Pancreas (tissue), 10 donors: ENCODE measurements around the gene SEL1L3. TPM values are rescaled to one million over a fixed set of nuclear protein-coding genes. Genes with fewer than 3 reads are reported as not detected.

Source experiments
- ATAC-seq, 4 donors: fragments of 200-7000 bp; cut with Tn5 transposase; one replicate each; pipeline versions ENCODE4 v1.8.0 to v1.9.1; 2020; ENCODE audit warnings: mild to moderate bottlenecking in 4 of 4, moderate library complexity in 4 of 4
- DNase-seq, 6 donors: peaks; one replicate each; pipeline ENCODE4 v3.0.0-alpha.2; 2020
- FAIRE-seq: peaks from 2 replicates; lab custom pipeline; 2012; peaks lifted over from hg19 to GRCh38; lab: Jason Lieb, UNC
- H3K27ac ChIP-seq, 4 donors: fragments of 200-600 bp; sonication (generic); 1 replicate in 3 of 4; 2 replicates in 1 of 4; pipeline versions ENCODE4 v1.5.0 to v1.8.0; 2020
- H3K27me3 ChIP-seq, 4 donors: fragments of 200-600 bp; one replicate each; pipeline ENCODE4 v1.8.0; 2021
- H3K36me3 ChIP-seq, 3 donors: fragments of 200-600 bp; sonication (generic) in 1 of 3; one replicate each; pipeline versions ENCODE4 v1.5.0 to v1.8.0; 2020 to 2021
- H3K4me1 ChIP-seq, 3 donors: fragments of 200-600 bp; one replicate each; pipeline ENCODE4 v1.8.0; 2021
- H3K4me3 ChIP-seq, 4 donors: fragments of 200-600 bp; sonication (generic) in 2 of 4; one replicate each; pipeline versions ENCODE4 v1.5.0 to v1.8.0; 2020 to 2021
- H3K9me3 ChIP-seq, 4 donors: fragments of 200-600 bp; one replicate each; pipeline ENCODE4 v1.8.0; 2021
- CTCF ChIP-seq, 4 donors: fragments of 200-600 bp; sonication (generic) in 3 of 4; IDR thresholded peaks; one replicate each; pipeline versions ENCODE4 v1.5.0 to v1.8.0; 2021; ENCODE audit warnings: antibody characterized with exemption in 4 of 4
- WGBS, 2 donors: extraction: QIAGEN DNeasy Blood & Tissue Kit; methylation state at CpG; one replicate each; pipeline ENCODE4 v1.1.7; 2013; 5-methylcytosine and 5-hydroxymethylcytosine counted together
- intact Hi-C, 3 donors: fragments of 100-400 bp; cut with DNase I; formaldehyde crosslinking; loops; one replicate each; pipeline versions ENCODE4 v1.11.1 to v1.14.2; 2022
- polyA plus RNA-seq, 2 donors: library from polyadenylated mRNA; stranded (reverse); fragments of 200-250 nt; gene quantifications; one replicate each; pipeline ENCODE4 v1.2.3, GENCODE V29; 2013
- total RNA-seq, 6 donors: library from RNA; stranded (reverse); fragmentation: NEBNext Ultra II Directional in 4 of 6; extraction: Animal tissue kit (Norgen Biotek cat#: 25700) in 4 of 6; gene quantifications; one replicate each; pipeline versions ENCODE4 v1.2.1 to v1.2.4, GENCODE V29; 2021 to 2023
- donor health status: healthy with polysubstance abuse.
- donor health status: DM: no; HTN: no; CAD: no; lungs with moderate emphysema.
- donor health status: DM: no; HTN: no; CAD: no.
- donor health status: control.
- donor health status: control.
- donor health status: Bipolar disorder and iron deficiency.
- donor health status: DM: yes; HTN: yes; CAD: no.
- donor health status: DM: no; HTN: no; CAD: no.
- donor health status: DM: no; HTN: no; CAD: no.
- donor health status: DM: yes; HTN: yes; CAD: no.

SEL1L3 gene
- total and polyA plus RNA-seq, 8 donors: 18.4 to 76.7 (median 41.0) TPM

- no peak for DNase-seq
- no peak for TF ChIP-seq CTCF (IDR thresholded peaks at IDR 0.05)
- FAIRE-seq: no peak
- peaks cover 0 to 6% (median 0%) of the 10 kb centered on the region in 3 donors for H3K36me3 ChIP-seq
- intact Hi-C loops: no loop called here
- ATAC-seq: no peak
- no peaks in the 10 kb centered on the region for H3K4me1 ChIP-seq
- no peaks in the 10 kb centered on the region for H3K27me3 ChIP-seq
- no peak overlapping the region for H3K27ac ChIP-seq
- H3K9me3 ChIP-seq: no peaks in the 10 kb centered on the region
- WGBS, 2 donors: 91 to 92% methylated on average over 3 of the region's 3 CpGs
- H3K4me3 ChIP-seq: no peak overlapping the region
Observed at GRCh38 chr4:25743971-25744370, 118.8 kb downstream of the SEL1L3 start.

GRCh38 chr4:25729564-25729963 lies 133.2 kb downstream of the SEL1L3 start:
- Histone ChIP-seq H3K27ac (no peak overlapping the region), H3K27me3 (no peaks in the 10 kb centered on the region), H3K4me3 (no peak overlapping the region), H3K36me3 (no peaks in the 10 kb centered on the region), H3K4me1 (no peaks in the 10 kb centered on the region), H3K9me3 (no peaks in the 10 kb centered on the region)
- DNase-seq (no peak), ATAC-seq (no peak), FAIRE-seq (no peak)
- 91 to 93% methylated on average over 9 of the region's 9 CpGs for WGBS, 2 donors
- intact Hi-C loops: no loop called here
- TF ChIP-seq CTCF (IDR thresholded peaks at IDR 0.05): no peak

DNA sequence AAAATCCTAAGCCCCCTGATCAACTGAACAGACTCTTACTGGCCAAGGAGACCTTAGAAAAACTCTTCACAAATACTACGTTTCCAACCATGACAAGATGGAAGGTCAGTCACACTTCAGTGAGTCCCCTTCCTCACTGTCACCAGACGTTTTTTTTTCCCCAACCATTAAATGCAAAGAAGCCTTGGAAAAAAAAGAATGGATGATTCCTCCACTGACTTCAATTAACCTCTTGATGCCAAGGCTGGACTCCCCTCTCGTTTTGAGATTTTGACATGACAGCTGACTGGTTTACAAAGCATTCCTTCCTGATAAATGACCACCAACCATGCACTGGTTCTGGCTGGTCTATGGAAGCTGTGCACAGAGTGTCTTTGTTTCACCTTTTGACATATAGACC lies 133.9 kb downstream of the SEL1L3 start:
- FAIRE-seq: no peak
- DNase-seq: no peak
- no peak for TF ChIP-seq CTCF (IDR thresholded peaks at IDR 0.05)
- H3K27me3 ChIP-seq: no peaks in the 10 kb centered on the region
- no peaks in the 10 kb centered on the region for H3K36me3 ChIP-seq
- ATAC-seq: no peak
- no peak overlapping the region for H3K27ac ChIP-seq
- H3K9me3 ChIP-seq: no peaks in the 10 kb centered on the region
- WGBS, 2 donors: 46 to 47% methylated on average over 3 of the region's 3 CpGs
- no peak overlapping the region for H3K4me3 ChIP-seq
- intact Hi-C loops: no loop called here
- H3K4me1 ChIP-seq: no peaks in the 10 kb centered on the region

- FAIRE-seq: no peak
Observed at GRCh38 chr4:25727711-25728493, 134.9 kb downstream of the SEL1L3 start.

More at GRCh38 chr4:25727711-25728493, 134.9 kb downstream of the SEL1L3 start:
- Histone ChIP-seq H3K27me3 (no peaks in the 10 kb centered on the region), H3K4me1 (no peaks in the 10 kb centered on the region), H3K36me3 (no peaks in the 10 kb centered on the region), H3K4me3 (no peak overlapping the region), H3K27ac (no peak overlapping the region), H3K9me3 (no peaks in the 10 kb centered on the region)
- intact Hi-C loops: no loop called here
- no peak for ATAC-seq
- WGBS, 2 donors: 90 to 93% methylated on average over 9 of the region's 9 CpGs
- DNase-seq: no peak
- no peak for TF ChIP-seq CTCF (IDR thresholded peaks at IDR 0.05)
